Activated CD8-positive, alpha-beta T cell treated with anti-CD3 and anti-CD28 coated beads for 36 hours (primary cell): ENCODE data around the gene ASTN2. TPM values are rescaled to one million over a fixed set of nuclear protein-coding genes. Genes with fewer than 3 reads are reported as not detected.

Source experiments
- ATAC-seq: fragments of 200-7000 bp; cut with Tn5 transposase; one replicate; pipeline ENCODE4 v1.10.0; 2021; ENCODE audit warnings: mild to moderate bottlenecking, moderate library complexity
- CTCF ChIA-PET: fragments of 350-600 bp; sonication (Branson Sonifier 250); formaldehyde crosslinking; loops from one replicate; lab custom pipeline; 2021; ENCODE audit warnings: antibody characterized with exemption; lab: Charles Lee
- POLR2A ChIA-PET: fragments of 350-600 bp; sonication (Branson Sonifier 250); formaldehyde crosslinking; loops from one replicate; lab custom pipeline; 2021; ENCODE audit warnings: antibody characterized with exemption; lab: Charles Lee
- DNase-seq: peaks from one replicate; pipeline ENCODE4 v3.0.0-alpha.2; 2020
- H3K27ac Mint-ChIP-seq: one replicate; pipeline ENCODE4 v1.8.0; 2021; ENCODE audit warnings: mild to moderate bottlenecking, mixed read lengths
- H3K27me3 Mint-ChIP-seq: one replicate; pipeline ENCODE4 v1.8.0; 2021; ENCODE audit warnings: mixed read lengths
- H3K36me3 Mint-ChIP-seq: one replicate; pipeline ENCODE4 v1.8.0; 2021; ENCODE audit warnings: low read depth, mixed read lengths
- H3K4me1 Mint-ChIP-seq: one replicate; pipeline ENCODE4 v1.8.0; 2021; ENCODE audit warnings: low read depth, mixed read lengths
- H3K4me3 Mint-ChIP-seq: one replicate; pipeline ENCODE4 v1.8.0; 2021; ENCODE audit warnings: mild to moderate bottlenecking, moderate library complexity, mixed read lengths
- H3K9me3 Mint-ChIP-seq: one replicate; pipeline ENCODE4 v1.8.0; 2021; ENCODE audit warnings: mixed read lengths
- intact Hi-C: fragments of 100-400 bp; cut with micrococcal nuclease; formaldehyde crosslinking; loops from one replicate; pipeline ENCODE4 v1.10.0; 2022
- total RNA-seq, 2 experiments: library from RNA; stranded (reverse); gene quantifications; one replicate each; pipeline ENCODE4 v1.2.3, GENCODE V29; 2021
- TF ChIP-seq, protein P1 (sequence below): fragments of 200-600 bp; IDR thresholded peaks from one replicate; pipeline ENCODE4 v1.8.0; 2022; ENCODE audit warnings: antibody characterized with exemption, mild to moderate bottlenecking

ASTN2 gene
- total RNA-seq, 2 experiments from 2014 or later = 5.2 to 5.7 TPM

DNA sequence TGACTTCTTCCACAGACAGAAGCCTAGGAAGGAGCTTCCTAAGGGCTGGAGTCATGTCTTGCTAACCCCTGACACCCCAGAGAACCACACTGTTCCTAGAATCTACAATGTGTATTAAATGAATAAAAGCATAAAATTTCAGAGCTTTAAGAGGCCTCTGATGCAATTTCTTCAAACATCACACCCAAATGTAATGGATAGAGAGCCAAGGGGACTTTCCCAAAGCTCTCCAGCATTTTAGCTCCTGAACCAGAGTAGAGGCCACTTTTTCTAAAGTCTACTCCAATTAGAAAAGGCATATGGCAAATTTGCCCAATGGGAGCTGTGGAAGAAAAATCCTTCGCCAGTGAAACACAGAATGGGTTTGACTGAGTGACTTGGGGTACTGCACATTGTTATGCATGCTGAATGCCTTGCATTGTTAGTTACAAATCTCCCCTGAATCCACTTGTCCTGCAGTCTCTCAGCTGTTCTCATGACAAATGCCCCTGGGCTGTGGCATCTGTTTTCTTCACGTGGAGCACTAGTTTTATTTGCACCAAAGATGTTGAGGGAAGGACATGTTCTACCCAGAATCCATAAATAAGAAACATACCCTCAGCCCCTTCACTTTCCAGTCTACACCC is 334.0 kb downstream of the ASTN2 start:
- Mint-ChIP-seq H3K27me3 (no peaks in the 10 kb centered on the region), H3K9me3 (peaks cover 4% of the 10 kb centered on the region), H3K4me3 (no peak overlapping the region), H3K36me3 (no peaks in the 10 kb centered on the region), H3K4me1 (no peaks in the 10 kb centered on the region), H3K27ac (no peak overlapping the region)
- intact Hi-C loops = no loop called here
- DNase-seq = no peak
- ATAC-seq = no peak
- CTCF ChIA-PET = no interaction called here
- TF ChIP-seq, protein P1, sequence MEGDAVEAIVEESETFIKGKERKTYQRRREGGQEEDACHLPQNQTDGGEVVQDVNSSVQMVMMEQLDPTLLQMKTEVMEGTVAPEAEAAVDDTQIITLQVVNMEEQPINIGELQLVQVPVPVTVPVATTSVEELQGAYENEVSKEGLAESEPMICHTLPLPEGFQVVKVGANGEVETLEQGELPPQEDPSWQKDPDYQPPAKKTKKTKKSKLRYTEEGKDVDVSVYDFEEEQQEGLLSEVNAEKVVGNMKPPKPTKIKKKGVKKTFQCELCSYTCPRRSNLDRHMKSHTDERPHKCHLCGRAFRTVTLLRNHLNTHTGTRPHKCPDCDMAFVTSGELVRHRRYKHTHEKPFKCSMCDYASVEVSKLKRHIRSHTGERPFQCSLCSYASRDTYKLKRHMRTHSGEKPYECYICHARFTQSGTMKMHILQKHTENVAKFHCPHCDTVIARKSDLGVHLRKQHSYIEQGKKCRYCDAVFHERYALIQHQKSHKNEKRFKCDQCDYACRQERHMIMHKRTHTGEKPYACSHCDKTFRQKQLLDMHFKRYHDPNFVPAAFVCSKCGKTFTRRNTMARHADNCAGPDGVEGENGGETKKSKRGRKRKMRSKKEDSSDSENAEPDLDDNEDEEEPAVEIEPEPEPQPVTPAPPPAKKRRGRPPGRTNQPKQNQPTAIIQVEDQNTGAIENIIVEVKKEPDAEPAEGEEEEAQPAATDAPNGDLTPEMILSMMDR = no peak
- POLR2A ChIA-PET = no interaction called here

DNA sequence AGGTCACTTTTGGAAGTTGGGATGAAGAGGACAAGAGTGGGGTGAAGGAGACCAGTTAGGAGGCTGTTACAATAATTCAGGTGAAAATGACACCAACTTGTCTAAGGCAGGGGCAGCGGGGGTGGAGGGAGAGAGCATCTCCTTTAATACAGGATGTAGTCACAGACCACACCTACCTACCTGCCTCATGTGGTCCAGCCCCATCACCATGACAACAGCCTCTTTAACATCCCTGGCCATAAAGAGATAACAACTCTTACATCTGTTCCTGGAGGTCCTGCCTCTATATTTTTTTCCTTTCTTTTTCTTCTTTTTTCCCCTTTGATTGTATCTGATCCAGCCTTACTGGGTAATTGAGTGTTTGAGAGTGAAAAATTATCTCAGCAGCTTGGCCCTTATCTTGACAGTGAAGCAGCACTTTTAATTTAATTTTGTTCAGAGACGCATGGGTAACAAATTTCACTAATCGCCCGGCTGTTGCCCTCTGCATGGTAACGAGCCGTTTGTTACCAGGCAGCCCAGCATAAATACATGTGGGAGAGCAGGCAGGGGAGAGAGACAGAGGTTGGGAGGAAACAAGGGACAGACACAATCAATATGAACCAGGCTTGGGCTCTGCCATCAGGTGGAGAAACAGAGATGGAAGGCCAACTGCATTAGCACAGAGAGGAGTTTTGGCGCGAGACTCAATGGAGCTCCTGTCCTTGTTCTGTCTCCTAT is 338.1 kb downstream of the ASTN2 start:
- Mint-ChIP-seq H3K4me3 (no peak overlapping the region), H3K36me3 (no peaks in the 10 kb centered on the region), H3K27ac (no peak overlapping the region), H3K4me1 (no peaks in the 10 kb centered on the region), H3K9me3 (peaks cover 4% of the 10 kb centered on the region), H3K27me3 (no peaks in the 10 kb centered on the region)
- TF ChIP-seq, protein P1 = no peak
- intact Hi-C loops = no loop called here
- ATAC-seq (no peak), DNase-seq (no peak)
- CTCF ChIA-PET = no interaction called here
- POLR2A ChIA-PET = no interaction called here

DNA sequence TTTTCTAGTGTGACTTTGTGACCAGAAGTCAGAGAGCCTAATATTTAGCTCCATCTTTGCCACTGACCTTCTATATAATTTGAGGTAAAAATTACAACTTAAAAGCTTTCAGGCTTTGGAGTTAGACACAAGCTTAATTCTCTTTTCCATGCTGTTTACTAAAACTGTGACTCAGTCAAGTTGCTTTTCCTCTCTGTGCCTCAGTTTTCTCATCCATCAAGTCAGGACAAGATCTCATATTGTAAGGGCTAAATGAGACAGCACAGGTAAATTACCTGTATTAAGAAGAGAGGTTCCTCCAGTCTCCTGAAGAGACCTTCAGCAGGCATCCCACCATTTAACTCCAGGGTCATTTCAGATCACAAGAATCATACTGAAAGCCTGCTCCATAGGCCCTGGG is 339.2 kb downstream of the ASTN2 start:
- H3K4me1 Mint-ChIP-seq = no peaks in the 10 kb centered on the region
- intact Hi-C loops = no loop called here
- no peak for ATAC-seq
- no peak overlapping the region for H3K4me3 Mint-ChIP-seq
- POLR2A ChIA-PET = no interaction called here
- no peaks in the 10 kb centered on the region for H3K36me3 Mint-ChIP-seq
- TF ChIP-seq, protein P1 = no peak
- CTCF ChIA-PET = no interaction called here
- DNase-seq = no peak
- H3K27me3 Mint-ChIP-seq = no peaks in the 10 kb centered on the region
- H3K9me3 Mint-ChIP-seq = peaks cover 4% of the 10 kb centered on the region
- H3K27ac Mint-ChIP-seq = no peak overlapping the region

DNA sequence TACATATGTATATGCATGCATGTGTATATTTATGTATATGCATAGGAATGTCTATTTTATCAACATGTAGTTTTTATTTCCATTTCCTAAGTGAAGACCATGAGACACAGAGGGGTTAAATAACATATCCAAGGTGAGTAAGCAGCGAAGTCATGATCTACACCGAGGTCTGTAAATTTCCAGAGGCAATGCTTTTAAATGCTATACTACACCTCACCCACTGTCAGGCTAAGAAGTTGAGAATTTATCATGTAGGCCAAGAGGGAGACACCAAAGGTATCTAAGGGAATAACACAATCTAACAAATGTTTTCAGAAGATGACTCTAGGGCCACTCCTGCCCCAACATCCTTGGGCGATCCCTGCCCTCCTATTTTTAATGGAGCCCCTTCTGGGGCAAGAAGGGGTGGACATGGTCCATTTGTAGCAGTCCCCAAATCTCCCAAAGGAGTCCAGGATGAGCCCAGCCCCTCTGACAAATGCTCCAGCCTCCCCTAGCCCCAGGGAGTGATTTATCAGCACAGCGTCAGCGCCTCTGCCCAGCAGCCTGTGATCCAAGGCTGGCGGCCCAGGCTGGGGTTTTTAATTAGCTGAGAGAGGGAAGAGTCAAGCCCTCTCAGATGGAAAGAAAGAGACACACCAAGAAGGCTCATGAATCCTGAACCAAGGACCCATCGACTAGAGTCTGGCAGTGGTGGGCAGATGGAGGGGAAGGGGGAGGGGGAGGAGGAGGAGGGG is 339.9 kb downstream of the ASTN2 start:
- DNase-seq (no peak), ATAC-seq (no peak)
- Mint-ChIP-seq H3K4me3 (no peak overlapping the region), H3K27me3 (no peaks in the 10 kb centered on the region), H3K9me3 (peaks cover 4% of the 10 kb centered on the region), H3K27ac (no peak overlapping the region), H3K4me1 (no peaks in the 10 kb centered on the region), H3K36me3 (no peaks in the 10 kb centered on the region)
- intact Hi-C loops = no loop called here
- ChIA-PET CTCF (no interaction called here), POLR2A (no interaction called here)
- TF ChIP-seq, protein P1 = no peak

GRCh38 chr9:117074342-117074662 is 340.6 kb downstream of the ASTN2 start:
- DNase-seq = no peak
- H3K9me3 Mint-ChIP-seq = peaks cover 4% of the 10 kb centered on the region
- intact Hi-C loops = no loop called here
- H3K27me3 Mint-ChIP-seq = no peaks in the 10 kb centered on the region
- CTCF ChIA-PET = no interaction called here
- no peak for ATAC-seq
- H3K4me3 Mint-ChIP-seq = no peak overlapping the region
- H3K27ac Mint-ChIP-seq = no peak overlapping the region
- TF ChIP-seq, protein P1 = no peak
- H3K36me3 Mint-ChIP-seq = no peaks in the 10 kb centered on the region
- POLR2A ChIA-PET = no interaction called here
- H3K4me1 Mint-ChIP-seq = no peaks in the 10 kb centered on the region
